Stomach smooth muscle (tissue), 2 donors: ENCODE results near the gene PIMREG.

Source experiments
- H3K27ac ChIP-seq: one replicate; pipeline ENCODE4 v1.7.0; 2013; ENCODE audit warnings: mild to moderate bottlenecking, low read length, inconsistent platforms
- H3K27me3 ChIP-seq, 2 donors: one replicate each; pipeline ENCODE4 v1.7.0; 2013; ENCODE audit warnings: low read length in 2 of 2; ENCODE audit not compliant: insufficient read depth in 2 of 2, control insufficient read depth in 1 of 2
- H3K36me3 ChIP-seq, 2 donors: one replicate each; pipeline ENCODE4 v1.7.0; 2013; ENCODE audit warnings: low read length in 2 of 2; ENCODE audit not compliant: control insufficient read depth in 2 of 2, insufficient read depth in 2 of 2
- H3K4me1 ChIP-seq: one replicate; pipeline ENCODE4 v1.7.0; 2013; ENCODE audit warnings: low read length; ENCODE audit not compliant: control insufficient read depth, insufficient read depth
- H3K4me3 ChIP-seq, 2 donors: one replicate each; pipeline ENCODE4 v1.7.0; 2013; ENCODE audit warnings: low read length in 2 of 2
- H3K9ac ChIP-seq, 2 donors: one replicate each; pipeline ENCODE4 v1.7.0; 2013; ENCODE audit warnings: low read length in 2 of 2, mild to moderate bottlenecking in 1 of 2
- H3K9me3 ChIP-seq, 2 donors: one replicate each; pipeline ENCODE4 v1.7.0; 2013; ENCODE audit warnings: low read length in 2 of 2; ENCODE audit not compliant: control insufficient read depth in 2 of 2
- donor health status: healthy.
- donor health status: Pancreatic carcinoma.

The PIMREG gene

GRCh38 chr17:6461792-6462524 is 17.7 kb downstream of the PIMREG start:
- H3K36me3 ChIP-seq = peaks cover 39 to 40% of the 10 kb centered on the region in 2 donors
- H3K9me3 ChIP-seq = no peaks in the 10 kb centered on the region
- H3K27me3 ChIP-seq = no peaks in the 10 kb centered on the region
- no peak overlapping the region for H3K9ac ChIP-seq
- H3K4me1 ChIP-seq = peaks cover 4% of the 10 kb centered on the region
- H3K27ac ChIP-seq = no peak overlapping the region
- no peak overlapping the region for H3K4me3 ChIP-seq

- Histone ChIP-seq H3K4me3 (no peak overlapping the region), H3K9ac (no peak overlapping the region), H3K4me1 (no peaks in the 10 kb centered on the region), H3K36me3 (peaks cover 43 to 45% of the 10 kb centered on the region in 2 donors), H3K9me3 (no peaks in the 10 kb centered on the region), H3K27me3 (no peaks in the 10 kb centered on the region), H3K27ac (no peak overlapping the region)
These were observed 18.4 kb downstream of the PIMREG start for GRCh38 chr17:6462692-6463091.

GRCh38 chr17:6463616-6464445 is 19.6 kb downstream of the PIMREG start:
- Histone ChIP-seq H3K36me3 (peaks cover 44 to 45% of the 10 kb centered on the region in 2 donors), H3K4me3 (no peak overlapping the region), H3K27me3 (no peaks in the 10 kb centered on the region), H3K4me1 (no peaks in the 10 kb centered on the region), H3K9ac (no peak overlapping the region), H3K27ac (no peak overlapping the region), H3K9me3 (no peaks in the 10 kb centered on the region)

GRCh38 chr17:6464446-6465041 is 20.3 kb downstream of the PIMREG start:
- Histone ChIP-seq H3K36me3 (peaks cover 45 to 47% of the 10 kb centered on the region in 2 donors), H3K9me3 (no peaks in the 10 kb centered on the region), H3K9ac (no peak overlapping the region)

GRCh38 chr17:6465206-6466003 is 21.1 kb downstream of the PIMREG start:
- Histone ChIP-seq H3K9me3 (no peaks in the 10 kb centered on the region), H3K4me3 (no peak overlapping the region), H3K36me3 (peaks cover 41 to 51% of the 10 kb centered on the region in 2 donors), H3K9ac (no peak overlapping the region), H3K27me3 (no peaks in the 10 kb centered on the region), H3K27ac (no peak overlapping the region), H3K4me1 (no peaks in the 10 kb centered on the region)

More at GRCh38 chr17:6464446-6465041, 20.3 kb downstream of the PIMREG start:
- no peak overlapping the region for H3K27ac ChIP-seq
- H3K27me3 ChIP-seq = no peaks in the 10 kb centered on the region
- H3K4me3 ChIP-seq = no peak overlapping the region
- H3K4me1 ChIP-seq = no peaks in the 10 kb centered on the region

- Histone ChIP-seq H3K4me3 (no peak overlapping the region), H3K36me3 (peaks cover 28 to 51% of the 10 kb centered on the region in 2 donors), H3K4me1 (peaks cover 7% of the 10 kb centered on the region), H3K27ac (no peak overlapping the region), H3K9me3 (no peaks in the 10 kb centered on the region), H3K27me3 (no peaks in the 10 kb centered on the region), H3K9ac (no peak overlapping the region)
These were observed 23.3 kb downstream of the PIMREG start for GRCh38 chr17:6467567-6467966.

- Histone ChIP-seq H3K4me3 (no peak overlapping the region), H3K36me3 (peaks cover 22 to 48% of the 10 kb centered on the region in 2 donors), H3K9ac (no peak overlapping the region), H3K9me3 (no peaks in the 10 kb centered on the region), H3K27me3 (no peaks in the 10 kb centered on the region), H3K27ac (no peak overlapping the region), H3K4me1 (peaks cover 13% of the 10 kb centered on the region)
These were observed 24.0 kb downstream of the PIMREG start for GRCh38 chr17:6468051-6468790.

- no peak overlapping the region for H3K9ac ChIP-seq
- H3K27ac ChIP-seq = no peak overlapping the region
- no peaks in the 10 kb centered on the region for H3K9me3 ChIP-seq
- H3K4me3 ChIP-seq = no peak overlapping the region
- H3K4me1 ChIP-seq = peaks cover 26% of the 10 kb centered on the region
- no peaks in the 10 kb centered on the region for H3K27me3 ChIP-seq
- peaks cover 17 to 39% of the 10 kb centered on the region in 2 donors for H3K36me3 ChIP-seq
These were observed 26.0 kb downstream of the PIMREG start for GRCh38 chr17:6470146-6470718.

GRCh38 chr17:6470751-6471521 is 26.7 kb downstream of the PIMREG start:
- H3K27me3 ChIP-seq = no peaks in the 10 kb centered on the region
- H3K9me3 ChIP-seq = no peaks in the 10 kb centered on the region
- H3K4me3 ChIP-seq = no peak overlapping the region
- no peak overlapping the region for H3K27ac ChIP-seq
- peaks cover 17 to 39% of the 10 kb centered on the region in 2 donors for H3K36me3 ChIP-seq
- no peak overlapping the region for H3K9ac ChIP-seq
- peaks cover 32% of the 10 kb centered on the region for H3K4me1 ChIP-seq
